Measurements from ENCODE around the gene ITPA.

The ITPA gene

GRCh38 chr20:3251806-3252205 lies 42.5 kb downstream of the ITPA start:
- H3K4me3 ChIP-seq (ENCODE audit: low read length), result no peak overlapping the region
- peak; percentile 29 for DNase-seq (ENCODE audit: low read depth)
- TF ChIP-seq CTCF (conservative IDR thresholded peaks at IDR 0.05; ENCODE audit: low read length), result no peak

- H3K4me3 ChIP-seq (ENCODE audit: low read length), result no peak overlapping the region
- TF ChIP-seq CTCF (conservative IDR thresholded peaks at IDR 0.05; ENCODE audit: low read length), result no peak
- DNase-seq (ENCODE audit: low read depth), result no peak
These were observed 46.4 kb downstream of the ITPA start for GRCh38 chr20:3255728-3256127.

GRCh38 chr20:3258429-3258828 lies 49.1 kb downstream of the ITPA start:
- DNase-seq (ENCODE audit: low read depth), result no peak
- no peak for TF ChIP-seq CTCF (conservative IDR thresholded peaks at IDR 0.05; ENCODE audit: low read length)
- no peak overlapping the region for H3K4me3 ChIP-seq (ENCODE audit: low read length)

GRCh38 chr20:3262566-3262965 lies 53.3 kb downstream of the ITPA start:
- H3K4me3 ChIP-seq (ENCODE audit: low read length), result no peak overlapping the region
- no peak for TF ChIP-seq CTCF (conservative IDR thresholded peaks at IDR 0.05; ENCODE audit: low read length)
- no peak for DNase-seq (ENCODE audit: low read depth)

GRCh38 chr20:3270051-3270450 lies 60.8 kb downstream of the ITPA start:
- TF ChIP-seq CTCF (conservative IDR thresholded peaks at IDR 0.05; ENCODE audit: low read length), result no peak
- no peak for DNase-seq (ENCODE audit: low read depth)
- no peak overlapping the region for H3K4me3 ChIP-seq (ENCODE audit: low read length)

GRCh38 chr20:3273371-3273770 lies 64.1 kb downstream of the ITPA start:
- DNase-seq (ENCODE audit: low read depth), result no peak
- TF ChIP-seq CTCF (conservative IDR thresholded peaks at IDR 0.05; ENCODE audit: low read length), result no peak

More at GRCh38 chr20:3273371-3273770, 64.1 kb downstream of the ITPA start:
- H3K4me3 ChIP-seq (ENCODE audit: low read length), result no peak overlapping the region
